ENCODE measurements around the gene OLFM1. TPM values are rescaled to one million over a fixed set of nuclear protein-coding genes. Genes with fewer than 3 reads are reported as not detected.

OLFM1 gene
- total RNA-seq, 1 donor from 2014 or later, result 0.96 TPM

DNA sequence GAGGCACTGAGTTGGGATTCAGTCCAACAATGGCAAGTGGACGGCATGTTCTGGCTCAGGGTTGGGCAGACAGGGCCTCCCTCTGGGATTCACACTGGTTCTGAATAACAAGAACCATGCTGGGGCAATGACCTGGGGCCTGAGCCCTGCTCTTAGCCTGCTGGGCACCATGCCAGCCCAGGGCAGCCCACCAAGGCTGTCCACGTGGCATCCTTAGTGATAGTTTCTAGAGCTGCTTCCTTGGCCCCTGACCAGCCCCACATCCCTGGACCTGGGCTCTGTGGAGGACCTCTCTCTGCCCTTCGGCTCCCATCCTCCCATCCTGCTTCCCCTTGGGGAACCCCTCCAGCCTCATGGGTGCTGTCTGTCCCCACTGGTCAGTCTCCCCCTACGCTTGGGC is 22.3 kb upstream of the OLFM1 start:
- Histone ChIP-seq H3K27me3 (ENCODE audit: control insufficient read depth, insufficient read depth, low read length) (no peaks in the 10 kb centered on the region), H3K4me3 (ENCODE audit: low read depth, low read length) (no peak overlapping the region), H3K36me3 (ENCODE audit: control insufficient read depth, insufficient read depth, low read length) (no peaks in the 10 kb centered on the region)
- TF ChIP-seq, protein P1, sequence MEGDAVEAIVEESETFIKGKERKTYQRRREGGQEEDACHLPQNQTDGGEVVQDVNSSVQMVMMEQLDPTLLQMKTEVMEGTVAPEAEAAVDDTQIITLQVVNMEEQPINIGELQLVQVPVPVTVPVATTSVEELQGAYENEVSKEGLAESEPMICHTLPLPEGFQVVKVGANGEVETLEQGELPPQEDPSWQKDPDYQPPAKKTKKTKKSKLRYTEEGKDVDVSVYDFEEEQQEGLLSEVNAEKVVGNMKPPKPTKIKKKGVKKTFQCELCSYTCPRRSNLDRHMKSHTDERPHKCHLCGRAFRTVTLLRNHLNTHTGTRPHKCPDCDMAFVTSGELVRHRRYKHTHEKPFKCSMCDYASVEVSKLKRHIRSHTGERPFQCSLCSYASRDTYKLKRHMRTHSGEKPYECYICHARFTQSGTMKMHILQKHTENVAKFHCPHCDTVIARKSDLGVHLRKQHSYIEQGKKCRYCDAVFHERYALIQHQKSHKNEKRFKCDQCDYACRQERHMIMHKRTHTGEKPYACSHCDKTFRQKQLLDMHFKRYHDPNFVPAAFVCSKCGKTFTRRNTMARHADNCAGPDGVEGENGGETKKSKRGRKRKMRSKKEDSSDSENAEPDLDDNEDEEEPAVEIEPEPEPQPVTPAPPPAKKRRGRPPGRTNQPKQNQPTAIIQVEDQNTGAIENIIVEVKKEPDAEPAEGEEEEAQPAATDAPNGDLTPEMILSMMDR (IDR thresholded peaks at IDR 0.05; ENCODE audit: insufficient read depth, low read length, poor library complexity, severe bottlenecking), result no peak
- DNase-seq (ENCODE audit: low read depth), result no peak

DNA sequence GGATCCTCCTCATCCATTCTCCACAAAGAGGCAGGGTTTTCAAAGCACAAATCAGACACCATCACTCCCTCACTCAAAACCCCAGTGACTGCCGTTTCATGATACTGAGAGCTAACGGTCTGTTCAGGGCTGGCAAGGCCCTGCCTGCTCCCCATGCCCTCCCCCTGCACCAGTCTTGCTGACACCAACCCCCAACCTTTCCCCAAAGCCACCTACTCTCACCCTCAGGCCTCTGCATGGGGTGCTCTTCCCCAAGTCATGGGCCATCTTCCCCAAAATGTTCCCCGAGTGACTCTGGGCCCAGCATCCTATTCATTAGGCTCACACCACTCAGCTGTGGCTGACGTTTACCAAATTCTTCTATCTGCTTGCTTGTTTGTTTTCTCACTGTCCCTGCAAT is 21.7 kb upstream of the OLFM1 start:
- H3K27me3 ChIP-seq (ENCODE audit: control insufficient read depth, insufficient read depth, low read length), result no peaks in the 10 kb centered on the region
- H3K36me3 ChIP-seq (ENCODE audit: control insufficient read depth, insufficient read depth, low read length), result no peaks in the 10 kb centered on the region
- no peak overlapping the region for H3K4me3 ChIP-seq (ENCODE audit: low read depth, low read length)
- no peak for DNase-seq (ENCODE audit: low read depth)
- TF ChIP-seq, protein P1 (IDR thresholded peaks at IDR 0.05; ENCODE audit: insufficient read depth, low read length, poor library complexity, severe bottlenecking), result no peak

DNA sequence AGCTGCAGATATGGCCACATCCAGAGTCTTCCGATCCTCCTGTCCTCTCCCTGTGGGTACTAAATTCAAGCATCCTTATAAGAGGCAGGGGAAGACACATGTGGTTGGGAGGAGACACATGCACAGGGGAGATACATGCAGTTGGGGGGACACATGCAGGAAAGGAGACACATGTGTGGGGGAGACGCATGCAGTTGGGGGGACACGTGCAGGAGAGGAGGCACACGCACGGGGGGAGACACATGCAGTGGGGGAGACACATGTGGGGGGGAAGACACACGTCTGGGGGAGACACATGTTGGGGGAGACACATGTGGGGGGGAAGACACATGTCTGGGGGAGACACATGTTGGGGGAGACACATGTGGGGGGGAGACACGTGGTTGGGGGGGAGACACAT is 21.2 kb upstream of the OLFM1 start:
- TF ChIP-seq, protein P1 (IDR thresholded peaks at IDR 0.05; ENCODE audit: insufficient read depth, low read length, poor library complexity, severe bottlenecking), result no peak
- no peak for DNase-seq (ENCODE audit: low read depth)
- H3K4me3 ChIP-seq (ENCODE audit: low read depth, low read length), result no peak overlapping the region
- no peaks in the 10 kb centered on the region for H3K36me3 ChIP-seq (ENCODE audit: control insufficient read depth, insufficient read depth, low read length)
- no peaks in the 10 kb centered on the region for H3K27me3 ChIP-seq (ENCODE audit: control insufficient read depth, insufficient read depth, low read length)

DNA sequence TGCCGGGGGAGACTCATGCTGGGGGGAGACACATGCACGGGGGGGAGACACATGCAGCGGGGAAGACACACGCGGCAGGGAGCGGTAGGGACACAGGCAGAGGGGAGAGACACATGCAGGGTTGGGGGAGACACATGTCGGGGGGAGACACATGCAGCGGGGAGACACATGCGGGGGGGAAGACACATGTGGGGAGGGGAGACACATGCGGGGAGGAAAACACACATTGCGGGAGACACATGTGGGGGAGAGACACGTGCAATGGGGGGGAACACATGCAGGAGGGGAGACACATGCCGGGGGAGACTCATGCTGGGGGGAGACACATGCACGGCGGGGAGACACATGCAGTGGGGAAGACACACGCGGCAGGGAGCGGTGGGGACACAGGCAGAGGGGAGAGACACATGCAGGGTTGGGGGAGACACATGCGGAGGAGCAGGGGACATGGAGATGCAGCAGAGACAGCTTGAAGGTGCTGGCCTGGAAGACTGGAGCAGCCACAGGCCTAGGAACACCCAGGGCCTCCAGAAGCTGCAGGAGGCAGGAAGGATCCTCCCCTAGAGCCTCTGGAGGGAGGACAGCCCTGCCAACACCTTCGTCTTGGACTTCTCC is 20.3 kb upstream of the OLFM1 start:
- TF ChIP-seq, protein P1 (IDR thresholded peaks at IDR 0.05; ENCODE audit: insufficient read depth, low read length, poor library complexity, severe bottlenecking), result no peak
- Histone ChIP-seq H3K36me3 (ENCODE audit: control insufficient read depth, insufficient read depth, low read length) (no peaks in the 10 kb centered on the region), H3K27me3 (ENCODE audit: control insufficient read depth, insufficient read depth, low read length) (no peaks in the 10 kb centered on the region), H3K4me3 (ENCODE audit: low read depth, low read length) (no peak overlapping the region)
- DNase-seq (ENCODE audit: low read depth), result no peak

DNA sequence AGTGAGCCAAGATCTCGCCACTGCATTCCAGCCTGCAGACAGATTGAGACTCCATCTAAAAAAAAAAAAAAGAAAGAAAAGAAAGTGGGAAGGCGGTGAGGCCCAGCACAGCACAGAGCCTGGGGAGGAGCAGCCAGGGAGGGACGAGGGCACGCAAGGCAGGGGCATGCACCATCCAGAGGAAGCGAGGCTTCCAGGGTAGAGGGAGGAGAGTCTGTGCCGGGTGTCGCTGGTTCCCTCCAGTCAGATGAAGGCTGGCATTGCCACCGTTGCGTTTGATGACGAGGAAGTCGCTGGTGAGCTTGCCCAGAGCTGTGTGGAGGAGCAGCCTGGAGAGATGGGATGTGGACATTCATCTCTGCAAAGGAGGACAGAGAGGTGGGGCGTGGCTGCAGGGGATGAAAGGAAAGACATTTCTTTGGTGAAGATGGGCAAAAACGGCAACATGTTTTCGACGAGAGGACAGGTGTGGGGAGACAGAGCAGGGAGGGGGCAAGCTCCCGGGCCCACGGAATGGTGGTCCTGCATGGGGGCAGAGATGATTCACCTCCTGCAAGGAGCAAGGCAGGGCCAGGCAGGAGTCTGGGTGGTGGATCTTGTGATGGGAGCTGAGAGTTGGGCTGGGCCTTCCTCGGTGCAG is 18.6 kb upstream of the OLFM1 start:
- DNase-seq (ENCODE audit: low read depth), result no peak
- no peaks in the 10 kb centered on the region for H3K36me3 ChIP-seq (ENCODE audit: control insufficient read depth, insufficient read depth, low read length)
- TF ChIP-seq, protein P1 (IDR thresholded peaks at IDR 0.05; ENCODE audit: insufficient read depth, low read length, poor library complexity, severe bottlenecking), result no peak
- no peak overlapping the region for H3K4me3 ChIP-seq (ENCODE audit: low read depth, low read length)
- H3K27me3 ChIP-seq (ENCODE audit: control insufficient read depth, insufficient read depth, low read length), result no peaks in the 10 kb centered on the region
